Astrocyte (in vitro differentiated cells and primary cell): ENCODE data around the gene TMEM223. TPM values are rescaled to one million over a fixed set of nuclear protein-coding genes. Genes with fewer than 3 reads are reported as not detected.
"Not testable (repeated sequence)": the region's sequence is repeated elsewhere in the genome, so short reads cannot be mapped to it uniquely, and the experiment has no call there.

Experiments
- DNase-seq: peaks from one replicate; pipeline ENCODE4 v3.0.0-alpha.2; 2010; ENCODE audit warnings: low read depth
- FAIRE-seq: peaks from 2 replicates; lab custom pipeline; 2011; peaks lifted over from hg19 to GRCh38; lab: Jason Lieb, UNC
- H2AFZ ChIP-seq: 2 replicates; pipeline ENCODE4 v1.6.0; 2012; ENCODE audit warnings: low read depth, low read length, inconsistent platforms
- H3K27ac ChIP-seq: 2 replicates; pipeline ENCODE4 v1.5.1; 2011; ENCODE audit warnings: low read depth, low read length, inconsistent platforms
- H3K27me3 ChIP-seq: 2 replicates; pipeline ENCODE4 v1.6.0; 2011; ENCODE audit warnings: low read length, inconsistent platforms; ENCODE audit not compliant: insufficient read depth
- H3K36me3 ChIP-seq: 2 replicates; pipeline ENCODE4 v1.5.1; 2011; ENCODE audit warnings: low read length, inconsistent platforms; ENCODE audit not compliant: insufficient read depth
- H3K4me1 ChIP-seq: 2 replicates; pipeline ENCODE4 v1.5.1; 2011; ENCODE audit warnings: low read length, inconsistent platforms; ENCODE audit not compliant: insufficient read depth
- H3K4me2 ChIP-seq: 2 replicates; pipeline ENCODE4 v1.6.0; 2012; ENCODE audit warnings: low read length, inconsistent platforms
- H3K4me3 ChIP-seq: 2 replicates; pipeline ENCODE4 v1.5.1; 2011; ENCODE audit warnings: low read depth, mild to moderate bottlenecking, low read length, inconsistent platforms; ENCODE audit not compliant: insufficient read depth
- H3K79me2 ChIP-seq: 2 replicates; pipeline ENCODE4 v1.6.0; 2012; ENCODE audit warnings: mild to moderate bottlenecking, low read length, inconsistent platforms; ENCODE audit not compliant: insufficient read depth
- H3K9ac ChIP-seq: 2 replicates; pipeline ENCODE4 v1.6.0; 2012; ENCODE audit warnings: mild to moderate bottlenecking, low read length, inconsistent platforms
- H3K9me3 ChIP-seq: 2 replicates; pipeline ENCODE4 v1.5.1; 2012; ENCODE audit warnings: low read depth, mild to moderate bottlenecking, low read length, inconsistent platforms; ENCODE audit not compliant: insufficient read depth
- H4K20me1 ChIP-seq: 2 replicates; pipeline ENCODE4 v1.6.0; 2012; ENCODE audit warnings: low read length, inconsistent platforms; ENCODE audit not compliant: insufficient read depth
- H3K27ac Mint-ChIP-seq: one replicate; pipeline ENCODE4 v1.8.0; 2021; ENCODE audit warnings: mild to moderate bottlenecking, mixed read lengths; ENCODE audit not compliant: unreplicated experiment
- H3K27me3 Mint-ChIP-seq: one replicate; pipeline ENCODE4 v1.8.0; 2021; ENCODE audit warnings: low read depth, mixed read lengths; ENCODE audit not compliant: unreplicated experiment
- H3K36me3 Mint-ChIP-seq: one replicate; pipeline ENCODE4 v1.8.0; 2021; ENCODE audit warnings: low read depth, mixed read lengths; ENCODE audit not compliant: unreplicated experiment
- H3K4me1 Mint-ChIP-seq: one replicate; pipeline ENCODE4 v1.8.0; 2021; ENCODE audit warnings: low read depth, mixed read lengths; ENCODE audit not compliant: unreplicated experiment
- H3K4me3 Mint-ChIP-seq: one replicate; pipeline ENCODE4 v1.8.0; 2021; ENCODE audit warnings: mild to moderate bottlenecking, moderate library complexity, mixed read lengths; ENCODE audit not compliant: unreplicated experiment
- H3K9me3 Mint-ChIP-seq: one replicate; pipeline ENCODE4 v1.8.0; 2021; ENCODE audit warnings: mild to moderate bottlenecking, mixed read lengths; ENCODE audit not compliant: unreplicated experiment
- EZH2 ChIP-seq: IDR thresholded peaks from 2 replicates; pipeline ENCODE4 v1.6.1; 2012; ENCODE audit warnings: mild to moderate bottlenecking, low read length, inconsistent platforms; ENCODE audit not compliant: insufficient read depth
- total RNA-seq: library from RNA; stranded (reverse); gene quantifications from 2 replicates; pipeline ENCODE4 v1.2.1, GENCODE V29; 2021
- TF ChIP-seq, protein P1 (sequence below): IDR thresholded peaks from 2 replicates; pipeline ENCODE4 v1.5.1; 2011; ENCODE audit warnings: low read depth, mild to moderate bottlenecking, inconsistent platforms, low read length, moderate library complexity; ENCODE audit not compliant: insufficient read depth

TMEM223 gene
- total RNA-seq, 1 donor from 2014 or later = 7.8 TPM

DNA sequence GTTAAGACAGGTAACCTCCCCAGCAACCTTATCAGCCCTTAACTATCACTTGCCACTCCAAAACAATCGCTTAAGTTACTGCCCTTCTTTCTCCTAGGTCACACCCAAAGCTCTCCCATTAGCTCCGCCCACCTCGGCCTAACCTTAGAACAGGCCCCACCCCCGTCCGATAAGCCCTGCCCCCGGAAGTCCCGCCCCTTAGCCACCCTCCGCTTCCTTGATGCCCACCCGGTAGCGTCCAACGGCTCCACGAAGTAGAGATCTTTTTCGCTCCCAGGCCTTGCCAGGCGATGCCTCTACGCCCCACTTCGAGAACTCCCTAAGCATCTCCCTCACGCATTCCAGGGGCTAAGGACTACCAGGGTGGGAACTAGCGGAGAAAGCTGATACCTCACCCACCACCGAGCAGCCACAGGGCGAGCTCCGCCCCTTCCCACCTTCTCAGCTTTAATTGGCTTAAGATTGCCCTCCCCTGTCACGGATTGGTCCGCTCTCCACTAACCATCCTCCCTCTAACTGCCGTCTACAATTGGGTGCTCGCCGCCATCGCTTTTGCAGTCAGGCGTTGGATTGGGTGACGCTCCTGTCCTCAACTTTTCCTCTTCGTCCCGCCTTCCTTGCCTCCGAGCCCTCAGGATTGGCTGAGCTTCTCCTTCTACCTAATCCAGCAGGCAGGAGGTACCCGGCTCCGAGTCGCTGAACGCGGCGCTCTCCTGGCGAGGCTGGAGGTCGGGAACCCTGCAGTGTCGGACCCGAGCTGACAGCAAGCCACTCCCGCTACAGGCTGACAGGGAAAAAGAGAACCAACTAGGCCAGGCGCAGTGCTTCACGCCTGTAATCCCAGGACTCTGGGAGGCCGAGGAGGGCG lies 37.8 kb downstream of the TMEM223 start, which contains the start of gene ZBTB3:
TSS of gene ZBTB3 (minus strand) at position 425 of the 868 bp plus-strand sequence. CDS start 496 bp downstream, outside the sequence.
- peak; percentile 98 for DNase-seq

DNA sequence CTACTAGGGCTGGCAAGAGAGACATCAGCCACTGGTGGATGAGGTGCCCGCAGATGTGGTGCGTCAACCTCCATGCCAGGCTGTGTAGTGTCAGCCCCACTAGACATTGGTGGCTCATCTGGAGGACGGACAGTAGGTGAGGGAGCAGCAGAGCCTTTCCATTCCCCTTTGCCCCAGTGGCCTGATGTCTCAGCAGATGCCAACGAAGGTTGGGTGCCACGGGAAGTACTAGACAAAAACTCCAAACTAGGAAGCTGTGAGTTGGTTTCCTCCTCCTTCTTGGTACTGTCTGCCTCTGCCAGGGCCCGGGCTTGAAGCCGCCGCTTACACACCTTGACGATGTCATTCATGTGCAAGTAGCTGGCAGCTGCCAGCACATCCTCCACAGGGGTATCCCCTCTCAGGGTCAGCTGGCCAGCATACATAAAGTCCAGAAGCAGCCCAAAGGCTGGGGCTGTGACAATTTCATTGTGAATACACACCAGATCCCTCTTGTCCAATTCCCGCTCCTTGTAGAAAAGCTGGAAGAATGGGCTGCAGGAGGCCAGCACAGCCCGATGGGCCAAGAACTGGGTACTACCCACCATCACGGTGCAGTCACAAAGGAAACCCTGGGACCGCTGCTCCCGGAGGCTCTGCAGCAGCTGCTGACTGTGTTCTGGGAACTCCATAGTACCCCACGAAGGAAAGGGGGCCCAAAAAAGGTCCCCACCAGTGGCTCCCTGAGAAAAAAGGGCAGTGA lies 38.6 kb downstream of the TMEM223 start:
- Histone ChIP-seq H4K20me1 (no peaks in the 10 kb centered on the region), H3K4me1 (peaks cover 4% of the 10 kb centered on the region), H3K4me2 (peak overlapping the region; percentile 81), H2AFZ (peak overlapping the region; percentile 58), H3K27me3 (no peaks in the 10 kb centered on the region), H3K9me3 (no peaks in the 10 kb centered on the region), H3K9ac (peak overlapping the region; percentile 93), H3K36me3 (no peaks in the 10 kb centered on the region), H3K79me2 (peaks cover 19% of the 10 kb centered on the region), H3K27ac (peak overlapping the region; percentile 91), H3K4me3 (peak overlapping the region; percentile 85)
- FAIRE-seq = no peak
- peak overlapping the region; percentile 97 for H3K4me3 Mint-ChIP-seq
- no peak for TF ChIP-seq EZH2
- TF ChIP-seq, protein P1, sequence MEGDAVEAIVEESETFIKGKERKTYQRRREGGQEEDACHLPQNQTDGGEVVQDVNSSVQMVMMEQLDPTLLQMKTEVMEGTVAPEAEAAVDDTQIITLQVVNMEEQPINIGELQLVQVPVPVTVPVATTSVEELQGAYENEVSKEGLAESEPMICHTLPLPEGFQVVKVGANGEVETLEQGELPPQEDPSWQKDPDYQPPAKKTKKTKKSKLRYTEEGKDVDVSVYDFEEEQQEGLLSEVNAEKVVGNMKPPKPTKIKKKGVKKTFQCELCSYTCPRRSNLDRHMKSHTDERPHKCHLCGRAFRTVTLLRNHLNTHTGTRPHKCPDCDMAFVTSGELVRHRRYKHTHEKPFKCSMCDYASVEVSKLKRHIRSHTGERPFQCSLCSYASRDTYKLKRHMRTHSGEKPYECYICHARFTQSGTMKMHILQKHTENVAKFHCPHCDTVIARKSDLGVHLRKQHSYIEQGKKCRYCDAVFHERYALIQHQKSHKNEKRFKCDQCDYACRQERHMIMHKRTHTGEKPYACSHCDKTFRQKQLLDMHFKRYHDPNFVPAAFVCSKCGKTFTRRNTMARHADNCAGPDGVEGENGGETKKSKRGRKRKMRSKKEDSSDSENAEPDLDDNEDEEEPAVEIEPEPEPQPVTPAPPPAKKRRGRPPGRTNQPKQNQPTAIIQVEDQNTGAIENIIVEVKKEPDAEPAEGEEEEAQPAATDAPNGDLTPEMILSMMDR = no peak
- peaks cover 2% of the 10 kb centered on the region for H3K36me3 Mint-ChIP-seq
- H3K27ac Mint-ChIP-seq = peak overlapping the region; percentile 92
- no peaks in the 10 kb centered on the region for H3K9me3 Mint-ChIP-seq
- H3K4me1 Mint-ChIP-seq = peaks cover 9% of the 10 kb centered on the region
- no peak for DNase-seq
- H3K27me3 Mint-ChIP-seq = no peaks in the 10 kb centered on the region

More for the DNA sequence above, 37.8 kb downstream of the TMEM223 start, which contains the start of gene ZBTB3:
- peak within 1 kb of the TSS; percentile 85 for H3K4me3 ChIP-seq
- Mint-ChIP-seq H3K9me3 (no peaks in the 10 kb centered on the region), H3K4me1 (peaks cover 5% of the 10 kb centered on the region), H3K27ac (peak within 1 kb of the TSS; percentile 92), H3K27me3 (no peaks in the 10 kb centered on the region), H3K4me3 (peak within 1 kb of the TSS; percentile 97), H3K36me3 (peaks cover 2% of the 10 kb centered on the region)
- FAIRE-seq = no peak
- H3K27me3 ChIP-seq = no peaks in the 10 kb centered on the region
- peak within 1 kb of the TSS; percentile 81 for H3K4me2 ChIP-seq
- H3K79me2 ChIP-seq = peaks cover 19% of the 10 kb centered on the region
- no peaks in the 10 kb centered on the region for H3K36me3 ChIP-seq
- peak within 1 kb of the TSS; percentile 91 for H3K27ac ChIP-seq
- peaks cover 4% of the 10 kb centered on the region for H3K4me1 ChIP-seq
- peak within 1 kb of the TSS; percentile 93 for H3K9ac ChIP-seq
- peak within 1 kb of the TSS; percentile 96 for H2AFZ ChIP-seq
- no peak for TF ChIP-seq EZH2
- H4K20me1 ChIP-seq = no peaks in the 10 kb centered on the region
- H3K9me3 ChIP-seq = no peaks in the 10 kb centered on the region

DNA sequence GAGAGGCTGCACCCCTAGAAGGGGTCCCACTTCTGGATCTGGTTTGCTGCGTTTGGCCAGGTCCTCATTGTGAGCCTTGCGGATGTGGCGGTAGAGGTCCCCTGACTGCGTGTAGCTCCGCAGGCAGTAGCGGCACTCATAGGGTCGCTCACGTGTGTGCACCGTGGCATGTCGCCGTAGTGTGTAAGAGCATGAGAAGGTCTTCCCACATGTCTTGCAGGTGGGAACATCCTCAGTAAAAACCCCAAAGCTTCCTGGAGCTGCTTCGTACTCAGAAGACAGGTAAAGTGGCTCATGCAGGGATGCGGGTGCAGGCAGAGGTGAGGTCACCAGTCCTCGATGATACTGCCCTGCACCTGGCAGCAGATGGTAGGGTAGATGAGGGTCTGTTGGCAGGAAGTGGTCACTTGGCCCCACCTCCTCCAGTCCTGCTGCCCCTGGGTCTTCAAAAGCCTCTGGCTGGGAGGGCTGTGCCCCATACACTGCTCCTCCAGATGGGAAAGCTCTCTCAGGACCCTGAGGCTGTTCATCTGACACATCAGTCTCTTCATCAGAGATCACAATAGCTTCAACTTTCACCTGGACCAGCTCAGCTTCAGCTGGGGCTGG lies 39.5 kb downstream of the TMEM223 start:
- H3K4me1 ChIP-seq = peaks cover 4% of the 10 kb centered on the region

DNA sequence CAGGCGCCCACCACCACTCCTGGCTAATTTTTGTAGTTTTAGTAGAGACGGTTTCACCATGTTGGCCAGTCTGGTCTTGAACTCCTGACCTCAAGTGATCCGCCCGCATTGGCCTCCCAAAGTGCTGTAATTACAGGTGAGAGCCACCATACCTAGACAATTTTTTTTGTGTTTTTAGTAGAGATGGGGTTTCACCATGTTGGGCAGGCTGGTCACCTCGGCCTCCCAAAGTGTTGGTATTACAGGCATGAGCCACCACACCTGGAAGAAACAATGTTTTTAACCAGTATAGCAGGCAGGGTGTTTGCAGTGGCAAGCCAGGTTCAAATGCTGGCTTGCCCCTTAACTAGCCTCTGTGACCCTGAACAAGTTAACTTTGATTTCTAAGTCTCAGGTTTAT lies 41.9 kb downstream of the TMEM223 start:
- H3K4me1 ChIP-seq, H3K27me3 ChIP-seq, H3K9me3 Mint-ChIP-seq, H2AFZ ChIP-seq, H3K4me3 Mint-ChIP-seq, H3K4me1 Mint-ChIP-seq, H4K20me1 ChIP-seq, H3K4me2 ChIP-seq, H3K9ac ChIP-seq, H3K9me3 ChIP-seq, H3K27ac ChIP-seq, H3K36me3 ChIP-seq, H3K36me3 Mint-ChIP-seq, FAIRE-seq, DNase-seq, H3K27ac Mint-ChIP-seq, H3K27me3 Mint-ChIP-seq, H3K4me3 ChIP-seq: not testable (repeated sequence)
- H3K79me2 ChIP-seq = peaks cover 19% of the 10 kb centered on the region

More for the DNA sequence above, 39.5 kb downstream of the TMEM223 start:
- Histone ChIP-seq H3K79me2 (peaks cover 19% of the 10 kb centered on the region), H3K9ac (no peak overlapping the region), H3K27ac (no peak overlapping the region), H3K27me3 (no peaks in the 10 kb centered on the region), H4K20me1 (no peaks in the 10 kb centered on the region), H3K4me3 (no peak overlapping the region), H3K4me2 (no peak overlapping the region), H3K36me3 (no peaks in the 10 kb centered on the region), H2AFZ (no peak overlapping the region), H3K9me3 (no peaks in the 10 kb centered on the region)
- no peaks in the 10 kb centered on the region for H3K27me3 Mint-ChIP-seq
- DNase-seq = no peak
- peak overlapping the region; percentile 70 for H3K4me3 Mint-ChIP-seq
- TF ChIP-seq EZH2 = no peak
- TF ChIP-seq, protein P1 = no peak
- peak overlapping the region; percentile 26 for H3K27ac Mint-ChIP-seq
- peaks cover 2% of the 10 kb centered on the region for H3K36me3 Mint-ChIP-seq
- no peak for FAIRE-seq
- H3K9me3 Mint-ChIP-seq = no peaks in the 10 kb centered on the region
- peaks cover 9% of the 10 kb centered on the region for H3K4me1 Mint-ChIP-seq
